Spleen (tissue), 7 donors: ENCODE data around the gene MOB3A.

Source experiments
- CTCF ChIP-seq, 11 experiments: fragments of 200-600 bp in 7 of 11; fragments of 450-650 bp in 4 of 11; sonication (generic) in 4 of 11; IDR thresholded peaks in 8 of 11; conservative IDR thresholded peaks in 3 of 11; 1 replicate in 7 of 11; 2 replicates in 4 of 11; pipeline versions ENCODE4 v1.4.0 to v1.8.0; 2016 to 2021; ENCODE audit warnings: antibody characterized with exemption in 11 of 11, inconsistent platforms in 4 of 11, mild to moderate bottlenecking in 1 of 11
- POLR2A ChIP-seq, 3 donors: fragments of 450-650 bp; IDR thresholded peaks; one replicate each; pipeline ENCODE4 v1.5.1; 2017; ENCODE audit warnings: antibody characterized with exemption in 3 of 3, mild to moderate bottlenecking in 1 of 3
- POLR2AphosphoS5 ChIP-seq, 3 donors: sonication (generic); formaldehyde crosslinking; IDR thresholded peaks; one replicate each; pipeline ENCODE4 v1.5.1; 2017; ENCODE audit warnings: antibody characterized with exemption in 3 of 3
- donor health status: DM: no; HTN: no; CAD: no; lungs with moderate emphysema.
- donor health status: DM: no; HTN: no; CAD: no.
- donor health status: DM: no; HTN: no; CAD: no.

GRCh38 chr19:2043961-2044708, 52.0 kb downstream of the MOB3A start:
- no peak for TF ChIP-seq CTCF (IDR thresholded peaks at IDR 0.05 in 8 of 11, conservative IDR thresholded peaks at IDR 0.05 in 3 of 11)
- peak in 2 of 3 donors; percentile 51 to 68 for TF ChIP-seq POLR2AphosphoS5 (IDR thresholded peaks at IDR 0.05)
- no peak for TF ChIP-seq POLR2A (IDR thresholded peaks at IDR 0.05)
